MM.1S (cell line): ENCODE results near the gene AP5Z1.

Source experiments
- DNase-seq: peaks from one replicate; pipeline ENCODE4 v3.0.0-alpha.2; 2015
- H2AFZ ChIP-seq: fragments of 300-600 bp; sonication (generic); 2 replicates; pipeline ENCODE4 v1.6.0; 2016; ENCODE audit warnings: antibody characterized with exemption, low read length
- H3F3A ChIP-seq: fragments of 300-600 bp; sonication (generic); 2 replicates; pipeline ENCODE4 v1.6.1; 2016; ENCODE audit warnings: mild to moderate bottlenecking, antibody characterized with exemption, low read length, moderate library complexity, mixed read lengths; ENCODE audit not compliant: insufficient read depth
- H3K27ac ChIP-seq: fragments of 300-600 bp; sonication (generic); 2 replicates; pipeline ENCODE4 v1.5.1; 2016; ENCODE audit warnings: mild to moderate bottlenecking, low read length
- H3K27me3 ChIP-seq: fragments of 300-600 bp; sonication (generic); replicated peaks from 2 replicates; pipeline ENCODE4 v1.6.0; 2016; ENCODE audit warnings: low read length; ENCODE audit not compliant: insufficient read depth
- H3K36me3 ChIP-seq: fragments of 300-600 bp; sonication (generic); replicated peaks from 2 replicates; pipeline ENCODE4 v1.6.1; 2016; ENCODE audit warnings: mild to moderate bottlenecking, low read length, mixed read lengths; ENCODE audit not compliant: insufficient read depth
- H3K4me1 ChIP-seq: fragments of 300-600 bp; sonication (generic); 2 replicates; pipeline ENCODE4 v1.6.1; 2016; ENCODE audit warnings: low read length, mixed read lengths
- H3K4me2 ChIP-seq: fragments of 300-600 bp; sonication (generic); 2 replicates; pipeline ENCODE4 v1.6.0; 2016; ENCODE audit warnings: low read depth, low read length
- H3K4me3 ChIP-seq: fragments of 300-600 bp; sonication (generic); 2 replicates; pipeline ENCODE4 v1.5.1; 2016; ENCODE audit warnings: low read length, mixed read lengths
- H3K79me2 ChIP-seq: fragments of 300-600 bp; sonication (generic); 2 replicates; pipeline ENCODE4 v1.6.1; 2016; ENCODE audit warnings: mixed run types, low read length, mixed read lengths
- H3K9ac ChIP-seq: fragments of 300-600 bp; sonication (generic); 2 replicates; pipeline ENCODE4 v1.6.1; 2016; ENCODE audit warnings: low read length, mixed read lengths
- H3K9me2 ChIP-seq: fragments of 300-600 bp; sonication (generic); replicated peaks from 2 replicates; pipeline ENCODE4 v1.6.1; 2016; ENCODE audit warnings: mild to moderate bottlenecking, low read length, mixed read lengths; ENCODE audit not compliant: insufficient read depth
- H3K9me3 ChIP-seq: fragments of 300-600 bp; sonication (generic); replicated peaks from 2 replicates; pipeline ENCODE4 v1.6.1; 2016; ENCODE audit warnings: mild to moderate bottlenecking, low read length, mixed read lengths; ENCODE audit not compliant: insufficient read depth
- H4K20me1 ChIP-seq: fragments of 300-600 bp; sonication (generic); 2 replicates; pipeline ENCODE4 v1.6.1; 2016; ENCODE audit warnings: mild to moderate bottlenecking, low read length, moderate library complexity, mixed read lengths; ENCODE audit not compliant: insufficient read depth
- CTCF ChIP-seq: fragments of 300-600 bp; sonication (generic); IDR thresholded peaks from 2 replicates; pipeline ENCODE4 v1.5.1; 2016; ENCODE audit warnings: antibody characterized with exemption, low read length, mixed read lengths
- EZH2 ChIP-seq: fragments of 300-600 bp; sonication (generic); optimal IDR thresholded peaks from 2 replicates; pipeline ENCODE3; 2017; ENCODE audit warnings: low read depth, mild to moderate bottlenecking, antibody characterized with exemption, low read length, mixed read lengths
- EZH2phosphoT487 ChIP-seq: fragments of 300-600 bp; sonication (generic); IDR thresholded peaks from 2 replicates; pipeline ENCODE4 v1.6.1; 2018; ENCODE audit warnings: antibody characterized with exemption, low read length

AP5Z1 gene

GRCh38 chr7:4774007-4774406, 1.4 kb upstream of the AP5Z1 start:
- H3K27ac ChIP-seq: no peak overlapping the region
- H3K4me3 ChIP-seq: peak overlapping the region; percentile 98
- peak overlapping the region; percentile 76; the same call in 1 of the 2 replicates for H2AFZ ChIP-seq
- H3K4me2 ChIP-seq: peak overlapping the region; percentile 92
- H3K9me3 ChIP-seq: no peaks in the 10 kb centered on the region
- peak overlapping the region; percentile 78; the same call in 1 of the 2 replicates for H3K9ac ChIP-seq
- H3K4me1 ChIP-seq: peaks cover 9% of the 10 kb centered on the region; the same call in 1 of the 2 replicates
- no peaks in the 10 kb centered on the region for H3K36me3 ChIP-seq
- peaks cover 15% of the 10 kb centered on the region for H3F3A ChIP-seq
- TF ChIP-seq CTCF (no peak), EZH2phosphoT487 (no peak), EZH2 (no peak)
- H3K79me2 ChIP-seq: peaks cover 30% of the 10 kb centered on the region
- H4K20me1 ChIP-seq: no peaks in the 10 kb centered on the region
- no peaks in the 10 kb centered on the region for H3K27me3 ChIP-seq
- no peaks in the 10 kb centered on the region for H3K9me2 ChIP-seq
- no peak for DNase-seq

DNA sequence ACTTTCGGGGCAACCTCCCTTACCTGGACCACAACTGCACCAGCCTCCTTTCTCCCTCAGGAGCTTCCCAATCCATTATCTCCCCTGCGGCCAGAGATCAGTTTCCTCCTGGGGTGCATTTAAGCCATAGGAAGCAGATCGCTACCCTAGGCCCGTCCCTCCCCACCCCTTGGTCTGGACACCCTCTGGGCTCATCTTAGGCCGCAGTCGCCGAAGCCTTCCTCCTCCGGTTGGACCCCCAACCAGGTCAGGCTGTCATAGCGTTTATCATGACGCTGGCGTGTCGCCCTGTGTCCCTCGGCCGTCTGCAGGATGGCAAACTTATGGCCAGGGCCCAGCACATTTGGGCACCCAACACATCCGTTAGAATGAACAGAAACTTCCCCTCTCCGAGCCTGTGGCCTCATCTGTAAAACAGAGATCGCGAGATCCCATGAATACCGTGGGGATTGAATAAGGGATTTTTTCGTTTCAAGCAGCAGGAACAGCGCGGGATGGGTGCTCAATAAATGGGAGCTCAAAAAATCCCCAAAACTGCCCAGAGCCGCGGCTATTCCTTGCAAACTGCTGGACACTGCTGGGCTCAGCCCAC, 669 bp upstream of the AP5Z1 start:
- Histone ChIP-seq H3K9ac (peak overlapping the region; percentile 78), H3K27ac (peak overlapping the region; percentile 88), H3K4me2 (peak overlapping the region; percentile 92), H3K4me1 (peaks cover 9% of the 10 kb centered on the region; the same call in 1 of the 2 replicates), H2AFZ (peak overlapping the region; percentile 76), H3K27me3 (no peaks in the 10 kb centered on the region), H3K36me3 (no peaks in the 10 kb centered on the region), H3K9me3 (no peaks in the 10 kb centered on the region), H3K9me2 (no peaks in the 10 kb centered on the region), H4K20me1 (no peaks in the 10 kb centered on the region), H3K4me3 (peak overlapping the region; percentile 98), H3K79me2 (peaks cover 31% of the 10 kb centered on the region), H3F3A (peaks cover 15% of the 10 kb centered on the region)
- DNase-seq: no peak
- TF ChIP-seq CTCF: no peak
- no peak for TF ChIP-seq EZH2phosphoT487
- no peak for TF ChIP-seq EZH2

- H3K27ac ChIP-seq: peak overlapping the region; percentile 88; the same call in 1 of the 2 replicates
- peak overlapping the region; percentile 97 for H3K4me2 ChIP-seq
- TF ChIP-seq EZH2 (no peak), CTCF (no peak), EZH2phosphoT487 (no peak)
- peaks cover 15% of the 10 kb centered on the region for H3F3A ChIP-seq
- peak; percentile 46 for DNase-seq
- peaks cover 9% of the 10 kb centered on the region; the same call in 1 of the 2 replicates for H3K4me1 ChIP-seq
- no peaks in the 10 kb centered on the region for H3K9me3 ChIP-seq
- peak overlapping the region; percentile 78 for H3K9ac ChIP-seq
- no peaks in the 10 kb centered on the region for H3K27me3 ChIP-seq
- no peaks in the 10 kb centered on the region for H4K20me1 ChIP-seq
- peak overlapping the region; percentile 98 for H3K4me3 ChIP-seq
- H3K9me2 ChIP-seq: no peaks in the 10 kb centered on the region
- H3K36me3 ChIP-seq: no peaks in the 10 kb centered on the region
- H2AFZ ChIP-seq: peak overlapping the region; percentile 76
- peaks cover 39% of the 10 kb centered on the region for H3K79me2 ChIP-seq
These were observed 613 bp downstream of the AP5Z1 start for GRCh38 chr7:4775848-4776623.
